CD4-positive, alpha-beta T cell (primary cell): Measurements from ENCODE around the gene CCDC120. TPM values are rescaled to one million over a fixed set of nuclear protein-coding genes. Genes with fewer than 3 reads are reported as not detected.

Source experiments
- ATAC-seq: fragments of 200-7000 bp; cut with Tn5 transposase; one replicate; pipeline ENCODE4 v1.10.0; 2022; ENCODE audit warnings: mild to moderate bottlenecking; ENCODE audit not compliant: poor library complexity
- CTCF ChIA-PET: fragments of 350-600 bp; sonication (Branson Sonifier 250); formaldehyde crosslinking; loops from one replicate; lab custom pipeline; 2021; ENCODE audit warnings: antibody characterized with exemption, inconsistent platforms; lab: Charles Lee
- POLR2A ChIA-PET: fragments of 350-600 bp; sonication (Branson Sonifier 250); formaldehyde crosslinking; loops from one replicate; lab custom pipeline; 2021; ENCODE audit warnings: antibody characterized with exemption, inconsistent platforms; lab: Charles Lee
- DNase-seq, 14 experiments: peaks; one replicate each; pipeline ENCODE4 v3.0.0-alpha.2; 2013 to 2020; ENCODE audit warnings: mixed read lengths in 2 of 14
- H3K27ac ChIP-seq, 2 donors: one replicate each; pipeline versions ENCODE4 v1.5.1 to v1.7.0; 2013; ENCODE audit warnings: low read length in 2 of 2, low read depth in 1 of 2, mild to moderate bottlenecking in 1 of 2
- H3K27me3 ChIP-seq, 2 experiments: 1 replicate in 1 of 2; 2 replicates in 1 of 2; pipeline versions ENCODE4 v1.6.1 to v1.7.0; 2013; ENCODE audit warnings: low read length in 2 of 2, control low read depth in 1 of 2, mild to moderate bottlenecking in 1 of 2, moderate library complexity in 1 of 2; ENCODE audit not compliant: insufficient read depth in 2 of 2, control insufficient read depth in 1 of 2
- H3K36me3 ChIP-seq: one replicate; pipeline ENCODE4 v1.6.1; 2013; ENCODE audit warnings: low read length, control low read depth; ENCODE audit not compliant: insufficient read depth
- H3K4me1 ChIP-seq: one replicate; pipeline ENCODE4 v1.6.1; 2013; ENCODE audit warnings: low read length, control low read depth; ENCODE audit not compliant: insufficient read depth
- H3K4me3 ChIP-seq: one replicate; pipeline ENCODE4 v1.5.1; 2013; ENCODE audit warnings: mild to moderate bottlenecking, low read length, moderate library complexity
- H3K9me3 ChIP-seq, 2 experiments: 1 replicate in 1 of 2; 2 replicates in 1 of 2; pipeline versions ENCODE4 v1.6.1 to v1.7.0; 2013; ENCODE audit warnings: low read length in 2 of 2, mild to moderate bottlenecking in 2 of 2, control low read depth in 1 of 2, moderate library complexity in 1 of 2; ENCODE audit not compliant: control insufficient read depth in 1 of 2, insufficient read depth in 1 of 2
- H3K27ac Mint-ChIP-seq: one replicate; pipeline ENCODE4 v1.8.0; 2020; ENCODE audit warnings: mixed read lengths
- H3K27me3 Mint-ChIP-seq: one replicate; pipeline ENCODE4 v1.8.0; 2021; ENCODE audit warnings: mixed read lengths
- H3K36me3 Mint-ChIP-seq: one replicate; pipeline ENCODE4 v1.8.0; 2021; ENCODE audit warnings: low read depth, mixed read lengths
- H3K4me1 Mint-ChIP-seq: one replicate; pipeline ENCODE4 v1.8.0; 2021; ENCODE audit warnings: low read depth, mixed read lengths
- H3K4me3 Mint-ChIP-seq: one replicate; pipeline ENCODE4 v1.8.0; 2020; ENCODE audit warnings: mild to moderate bottlenecking, mixed read lengths
- H3K9me3 Mint-ChIP-seq: one replicate; pipeline ENCODE4 v1.8.0; 2020; ENCODE audit warnings: mixed read lengths
- CTCF ChIP-seq: fragments of 200-600 bp; IDR thresholded peaks from one replicate; pipeline ENCODE4 v1.8.0; 2022; ENCODE audit warnings: antibody characterized with exemption, mild to moderate bottlenecking
- intact Hi-C, 2 experiments: fragments of 100-400 bp; cut with DNase I in 1 of 2; cut with micrococcal nuclease in 1 of 2; formaldehyde crosslinking; loops; one replicate each; pipeline versions ENCODE4 v1.15.1 to v1.9.0; 2023 to 2025; cut with DNase I, micrococcal nuclease
- total RNA-seq, 174 experiments: library from RNA in 2 of 174; stranded (reverse) in 2 of 174; gene quantifications; one replicate each; pipeline ENCODE4 v1.2.3 and lab custom pipeline; 2021 to 2026

The CCDC120 gene
- total RNA-seq, 2 experiments from 2014 or later, result 11.5 to 12.2 TPM

DNA sequence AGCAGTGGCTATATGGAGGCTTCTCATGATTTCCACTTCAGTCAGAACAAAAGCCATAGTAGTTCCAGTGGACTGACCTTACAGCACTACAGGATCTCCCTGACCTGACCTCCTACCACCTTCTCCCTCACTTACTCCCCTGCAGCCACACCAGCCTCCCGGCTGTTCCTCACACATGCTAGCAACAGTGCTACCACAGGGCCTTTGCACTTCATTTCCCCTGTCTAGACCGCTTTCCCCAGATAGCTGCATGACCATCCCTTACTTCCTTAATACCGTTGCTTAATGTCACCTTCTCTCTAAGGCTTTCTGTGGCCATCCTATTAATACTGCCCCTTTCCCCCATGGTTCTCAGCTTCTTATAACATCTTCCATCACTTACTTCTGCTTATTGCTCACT, 51.6 kb downstream of the CCDC120 start:
- TF ChIP-seq CTCF, result no peak
- ChIA-PET CTCF (interaction anchor here (0.6 kb wide), 1 partner anchor 13 kb away, joined by 3 read pairs; no protein-coding TSS in a partner anchor), POLR2A (interaction anchor here (0.9 kb wide), 1 partner anchor 56 kb away, joined by 3 read pairs; no protein-coding TSS in a partner anchor)
- H3K27ac Mint-ChIP-seq, result no peak overlapping the region
- no peaks in the 10 kb centered on the region for H3K4me1 ChIP-seq
- no peaks in the 10 kb centered on the region for H3K4me1 Mint-ChIP-seq
- H3K4me3 ChIP-seq, result no peak overlapping the region
- H3K4me3 Mint-ChIP-seq, result no peak overlapping the region
- no peak for DNase-seq
- no peaks in the 10 kb centered on the region for H3K27me3 Mint-ChIP-seq
- H3K36me3 ChIP-seq, result peaks cover 36% of the 10 kb centered on the region
- intact Hi-C loops, result no loop called here
- ATAC-seq, result no peak
- H3K36me3 Mint-ChIP-seq, result peaks cover 44% of the 10 kb centered on the region
- H3K9me3 ChIP-seq, result no peaks in the 10 kb centered on the region
- H3K27me3 ChIP-seq, result no peaks in the 10 kb centered on the region
- no peaks in the 10 kb centered on the region for H3K9me3 Mint-ChIP-seq
- H3K27ac ChIP-seq, result no peak overlapping the region

- no peak for TF ChIP-seq CTCF
- peaks cover 9% of the 10 kb centered on the region for H3K4me1 ChIP-seq
- no peak overlapping the region for H3K27ac ChIP-seq
- Mint-ChIP-seq H3K27ac (no peak overlapping the region), H3K27me3 (no peaks in the 10 kb centered on the region), H3K36me3 (peaks cover 56% of the 10 kb centered on the region), H3K4me3 (no peak overlapping the region), H3K9me3 (no peaks in the 10 kb centered on the region), H3K4me1 (peaks cover 8% of the 10 kb centered on the region)
- no peak overlapping the region for H3K4me3 ChIP-seq
- peaks cover 49% of the 10 kb centered on the region for H3K36me3 ChIP-seq
- H3K9me3 ChIP-seq, result no peaks in the 10 kb centered on the region
- no peaks in the 10 kb centered on the region for H3K27me3 ChIP-seq
- intact Hi-C loops, result no loop called here
- DNase-seq, result no peak
- no peak for ATAC-seq
- ChIA-PET CTCF (no interaction called here), POLR2A (interaction anchor here (0.6 kb wide), 1 partner anchor 162 kb away, joined by 3 read pairs; no protein-coding TSS in a partner anchor)
Measured at GRCh38 chrX:49111791-49112190, 53.0 kb downstream of the CCDC120 start.

- CTCF ChIA-PET, result interaction anchor here (0.7 kb wide), 1 partner anchor 1922 kb away, joined by 3 read pairs; no protein-coding TSS in a partner anchor
- H3K4me3 ChIP-seq, result no peak overlapping the region
- intact Hi-C loops, result no loop called here
- H3K27ac ChIP-seq, result no peak overlapping the region
- H3K27ac Mint-ChIP-seq, result no peak overlapping the region
- H3K36me3 ChIP-seq, result peaks cover 57% of the 10 kb centered on the region
- POLR2A ChIA-PET, result no interaction called here
- H3K36me3 Mint-ChIP-seq, result peaks cover 61% of the 10 kb centered on the region
- ATAC-seq (no peak), DNase-seq (no peak)
- H3K4me3 Mint-ChIP-seq, result peak overlapping the region; percentile 68
- H3K4me1 Mint-ChIP-seq, result peaks cover 21% of the 10 kb centered on the region
- TF ChIP-seq CTCF, result no peak
- H3K9me3 ChIP-seq, result no peaks in the 10 kb centered on the region
- H3K4me1 ChIP-seq, result peaks cover 21% of the 10 kb centered on the region
- H3K27me3 Mint-ChIP-seq, result no peaks in the 10 kb centered on the region
- no peaks in the 10 kb centered on the region for H3K9me3 Mint-ChIP-seq
- H3K27me3 ChIP-seq, result no peaks in the 10 kb centered on the region
Measured at GRCh38 chrX:49116076-49116475, 57.3 kb downstream of the CCDC120 start.
